Right ventricle myocardium superior (tissue), 1 donor: Measurements from ENCODE around the gene FBXL17. TPM values are rescaled to one million over a fixed set of nuclear protein-coding genes. Genes with fewer than 3 reads are reported as not detected.
A peak's percentile ranks its signal among the peaks of the same experiment; 100 is the strongest.

Experiments used
- ATAC-seq: fragments of 200-7000 bp; cut with Tn5 transposase; one replicate; pipeline ENCODE4 v1.9.1; 2020; ENCODE audit warnings: mild to moderate bottlenecking; ENCODE audit not compliant: poor library complexity
- DNase-seq: peaks from one replicate; pipeline ENCODE4 v3.0.0-alpha.2; 2020
- intact Hi-C: fragments of 100-400 bp; cut with DNase I; formaldehyde crosslinking; loops from one replicate; pipeline ENCODE4 v1.11.2; 2022
- total RNA-seq: library from RNA; stranded (reverse); fragmentation: NEBNext Ultra II Directional; extraction: Animal tissue kit (Norgen Biotek cat#: 25700); gene quantifications from one replicate; pipeline ENCODE4 v1.2.1, GENCODE V29; 2021
- donor health status: DM: no; HTN: yes; CAD: no; lungs with severe emphysema.

The FBXL17 gene
- total RNA-seq, 1 donor from 2014 or later = 44.0 TPM

DNA sequence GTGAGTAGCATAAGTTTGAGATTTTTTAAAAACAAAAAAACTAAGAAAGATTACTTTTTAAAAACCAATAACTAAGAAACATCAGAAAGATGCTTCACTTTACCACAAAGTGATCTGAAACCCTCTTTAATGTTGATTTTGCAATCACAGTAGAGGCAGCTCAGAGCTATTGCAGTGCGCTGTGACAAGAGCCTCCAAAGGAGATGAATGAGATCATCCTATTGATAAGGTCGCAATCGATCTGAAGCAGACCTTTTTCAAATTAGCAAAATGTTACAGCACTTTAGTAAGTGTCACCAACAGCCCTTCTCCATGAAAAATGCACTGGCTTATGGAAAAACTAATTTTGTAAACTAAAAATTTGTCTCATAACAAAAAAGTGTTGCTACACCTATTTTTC, 426.6 kb downstream of the FBXL17 start:
- DNase-seq (no peak), ATAC-seq (no peak)
- intact Hi-C loops = no loop called here

DNA sequence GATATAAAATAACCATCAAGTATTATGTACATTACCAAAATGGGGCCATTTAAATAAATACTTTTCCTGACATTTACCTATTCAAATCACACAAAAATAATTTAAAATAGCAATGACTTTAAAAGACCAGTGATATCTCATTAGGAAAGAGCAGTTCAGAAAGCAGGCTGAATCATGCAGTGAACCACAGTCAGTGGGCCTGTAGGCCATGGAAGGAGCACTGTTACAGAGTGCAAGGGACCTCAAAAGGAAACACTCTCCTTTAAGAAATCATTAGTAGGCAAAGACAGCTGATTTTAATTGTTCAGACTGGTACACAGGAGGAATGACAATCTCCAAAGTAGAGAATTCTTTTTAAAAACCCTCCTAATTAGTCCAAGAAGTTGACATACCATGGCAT, 427.6 kb downstream of the FBXL17 start:
- intact Hi-C loops = no loop called here
- DNase-seq (no peak), ATAC-seq (no peak)

DNA sequence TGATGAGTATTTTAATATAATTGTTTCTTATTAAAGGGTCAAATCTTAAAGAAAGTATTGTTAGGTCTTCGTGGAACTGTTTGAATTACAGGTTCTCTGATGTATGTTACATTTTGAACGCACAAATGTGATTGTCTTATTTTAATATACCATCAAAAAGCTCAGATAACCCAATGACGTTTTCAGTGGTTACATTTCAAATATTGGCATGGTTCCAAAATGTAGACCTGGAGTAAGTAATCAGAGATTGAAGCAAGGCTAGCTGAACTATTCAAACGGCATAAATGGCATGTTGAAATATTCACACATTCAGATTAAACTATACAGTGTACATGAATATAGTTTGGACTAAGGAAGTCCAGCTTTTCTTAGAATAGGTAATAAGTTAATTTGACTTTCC, 429.4 kb downstream of the FBXL17 start:
- intact Hi-C loops = no loop called here
- DNase-seq = no peak
- ATAC-seq = no peak

DNA sequence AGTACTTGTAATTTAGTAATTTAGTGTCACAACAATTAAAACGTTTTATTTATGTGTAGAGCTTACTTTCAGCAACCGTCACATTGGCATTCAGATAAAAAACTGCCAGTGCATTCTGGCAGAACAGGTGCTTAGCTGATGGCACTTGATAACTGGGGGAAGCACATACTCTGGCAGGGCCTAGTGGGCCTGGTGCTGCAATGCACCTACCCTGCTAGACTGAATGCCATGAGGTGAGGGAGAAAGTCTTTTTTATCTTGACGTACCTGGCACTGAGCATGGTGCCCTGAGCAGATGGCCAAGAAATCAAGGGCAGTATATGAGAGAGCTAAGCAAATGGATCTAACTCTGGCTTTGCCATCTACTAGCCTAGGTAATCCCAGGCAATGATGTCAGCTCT, 430.6 kb downstream of the FBXL17 start:
- intact Hi-C loops = no loop called here
- peak; percentile 64 for ATAC-seq
- no peak for DNase-seq

DNA sequence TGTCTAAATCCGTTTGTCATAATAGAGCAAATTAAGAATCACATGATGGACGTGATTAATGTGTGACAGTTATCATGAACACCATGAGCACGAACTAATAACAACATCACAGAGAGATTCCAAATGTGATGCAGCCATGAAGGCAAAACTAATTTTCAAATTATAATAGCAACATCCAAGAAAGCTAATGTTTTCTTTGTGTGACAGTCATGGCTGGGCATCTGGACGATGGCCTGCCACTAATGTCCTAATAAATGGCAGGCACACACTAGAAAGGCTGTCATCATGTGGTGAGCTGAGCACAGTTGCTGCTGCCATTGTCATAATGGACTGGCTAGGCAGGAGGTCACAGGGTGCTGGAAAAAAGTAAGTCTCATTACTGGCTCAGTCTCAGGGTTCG, 431.1 kb downstream of the FBXL17 start:
- DNase-seq (no peak), ATAC-seq (no peak)
- intact Hi-C loops = no loop called here

DNA sequence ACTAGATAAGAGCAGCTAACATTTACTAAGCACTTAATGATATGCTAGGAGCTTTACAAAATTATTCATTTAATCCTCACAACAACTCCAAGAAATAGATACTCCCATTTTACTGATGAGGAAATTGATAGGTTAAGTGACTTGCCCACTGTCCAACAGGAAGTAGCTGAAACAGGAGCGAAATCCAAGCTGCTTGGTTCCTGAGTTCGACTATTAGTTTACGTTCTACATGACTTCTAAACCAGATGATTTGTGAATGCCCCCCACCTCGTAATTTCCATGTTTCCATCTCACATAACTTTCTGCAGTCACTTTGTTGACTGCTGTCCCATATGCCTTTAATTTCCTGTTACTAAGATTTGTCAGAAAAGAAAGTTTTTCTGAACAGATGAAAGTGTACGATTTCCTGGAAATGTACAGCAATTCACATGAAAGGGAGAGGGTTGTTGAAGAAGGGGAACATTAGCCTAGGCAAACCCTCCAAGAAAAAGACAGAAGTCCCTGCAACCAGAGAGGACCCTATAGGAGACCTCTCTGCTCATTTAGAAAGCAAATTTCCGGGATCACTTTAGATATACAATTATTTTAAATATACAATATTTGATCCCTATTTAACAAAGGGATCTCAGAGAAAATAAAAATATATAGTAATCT, 432.1 kb downstream of the FBXL17 start:
- intact Hi-C loops = no loop called here
- ATAC-seq (no peak), DNase-seq (no peak)

DNA sequence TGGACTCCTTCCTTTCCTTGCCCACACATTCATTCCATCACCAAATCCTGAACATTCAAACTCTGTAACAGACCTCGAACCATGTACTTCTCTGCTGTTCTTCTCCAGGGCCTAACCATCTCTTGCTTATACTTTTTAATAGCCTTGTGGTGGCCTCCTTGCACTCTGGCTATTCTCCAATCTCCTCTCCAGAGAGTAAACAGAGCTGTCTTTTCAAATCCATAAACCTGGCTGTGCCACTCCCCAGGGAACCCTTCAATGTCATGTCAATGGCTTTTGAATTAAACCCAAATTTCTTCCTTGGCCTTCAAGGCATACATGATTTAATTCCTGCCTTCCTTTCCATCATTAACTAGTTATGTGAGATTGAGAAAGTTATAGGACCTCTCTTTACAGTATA, 433.5 kb downstream of the FBXL17 start:
- intact Hi-C loops = no loop called here
- no peak for DNase-seq
- no peak for ATAC-seq

DNA sequence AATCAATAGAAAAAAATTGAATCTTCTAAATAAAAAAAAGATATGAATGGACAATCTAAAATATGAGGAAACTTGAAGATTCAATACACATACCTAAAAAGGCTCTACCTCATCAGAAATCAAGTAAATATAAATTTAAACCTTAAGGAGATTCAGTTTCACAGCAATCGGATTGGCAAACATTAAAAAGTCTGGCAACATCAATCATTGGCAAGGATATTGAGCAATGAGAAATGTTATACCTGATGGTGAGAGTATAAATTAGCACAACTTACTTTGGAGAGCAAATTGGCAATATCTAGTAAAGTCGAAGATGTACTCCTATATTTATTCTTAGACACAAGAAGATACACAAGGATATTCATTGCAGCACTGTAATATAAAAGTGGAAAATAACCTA, 436.8 kb downstream of the FBXL17 start:
- DNase-seq (no peak), ATAC-seq (no peak)
- intact Hi-C loops = no loop called here

DNA sequence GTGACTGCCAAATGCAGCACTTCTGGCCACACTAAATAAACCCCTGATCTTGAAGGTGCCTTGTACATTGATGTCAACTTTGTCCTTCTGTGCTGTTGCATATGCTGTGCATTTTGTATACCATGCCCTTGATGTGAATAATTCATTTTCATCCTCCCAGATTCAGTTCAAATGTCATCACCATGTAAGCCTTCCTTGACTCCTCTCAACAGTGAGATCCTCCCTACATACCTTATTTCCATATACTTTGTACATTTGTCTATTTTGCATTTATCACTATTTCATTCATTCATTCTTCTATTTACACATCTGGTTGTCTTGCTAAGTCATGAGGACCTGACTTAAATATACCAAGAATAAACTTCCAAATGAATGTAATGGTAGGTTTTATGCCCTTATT, 438.0 kb downstream of the FBXL17 start:
- ATAC-seq = no peak
- intact Hi-C loops = no loop called here
- no peak for DNase-seq

DNA sequence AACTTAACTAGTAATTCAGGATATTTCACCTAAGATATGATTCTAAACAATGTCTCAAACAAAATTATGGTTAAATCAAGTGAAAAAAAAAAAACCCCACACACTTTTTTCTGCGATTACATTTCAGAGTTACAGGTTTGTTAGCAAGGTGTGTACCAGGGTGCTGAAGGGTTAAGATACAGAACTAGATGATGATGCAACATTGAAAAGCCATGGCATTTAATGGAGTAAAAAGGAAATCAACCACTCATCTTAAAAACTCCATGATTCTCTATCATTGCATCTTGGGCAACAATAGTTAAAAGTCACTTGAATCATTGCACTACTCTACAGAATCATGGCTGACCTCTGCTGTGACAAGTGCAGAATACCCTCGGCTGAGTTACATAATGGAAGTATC, 440.9 kb downstream of the FBXL17 start:
- ATAC-seq = no peak
- DNase-seq = no peak
- intact Hi-C loops = no loop called here

DNA sequence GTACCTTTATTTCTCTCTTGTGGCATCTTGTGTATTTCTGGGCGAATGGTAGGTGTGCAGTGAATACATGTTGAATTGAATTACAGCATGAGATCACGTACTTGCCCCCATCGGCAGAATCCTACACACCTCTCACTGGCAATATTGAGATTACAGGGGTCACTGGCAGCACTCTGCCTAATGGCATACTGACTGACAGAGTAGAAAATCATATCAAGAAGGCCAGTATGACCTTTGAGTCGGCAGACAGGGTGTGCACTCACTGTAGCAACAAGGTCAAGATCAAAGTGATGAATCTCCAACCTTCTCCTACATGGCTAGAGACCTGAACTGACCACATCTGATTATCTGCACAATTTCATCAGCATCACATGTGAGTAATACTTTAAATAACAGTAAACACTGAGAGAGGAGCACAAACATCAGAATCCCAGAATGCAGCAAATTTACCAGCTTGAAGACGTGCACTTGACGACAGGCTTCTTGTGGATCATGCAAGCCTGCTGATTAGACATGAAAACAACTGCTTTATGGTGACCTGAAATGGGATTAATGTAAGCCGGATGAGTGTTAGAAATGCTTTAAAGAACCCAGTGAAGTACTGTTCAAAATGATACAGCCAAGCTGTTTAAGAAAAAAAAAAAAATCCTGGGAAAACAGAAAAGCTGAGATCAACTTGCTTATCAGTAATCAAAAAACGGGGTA, 444.1 kb downstream of the FBXL17 start:
- intact Hi-C loops = no loop called here
- DNase-seq = no peak
- peak; percentile 66 for ATAC-seq

DNA sequence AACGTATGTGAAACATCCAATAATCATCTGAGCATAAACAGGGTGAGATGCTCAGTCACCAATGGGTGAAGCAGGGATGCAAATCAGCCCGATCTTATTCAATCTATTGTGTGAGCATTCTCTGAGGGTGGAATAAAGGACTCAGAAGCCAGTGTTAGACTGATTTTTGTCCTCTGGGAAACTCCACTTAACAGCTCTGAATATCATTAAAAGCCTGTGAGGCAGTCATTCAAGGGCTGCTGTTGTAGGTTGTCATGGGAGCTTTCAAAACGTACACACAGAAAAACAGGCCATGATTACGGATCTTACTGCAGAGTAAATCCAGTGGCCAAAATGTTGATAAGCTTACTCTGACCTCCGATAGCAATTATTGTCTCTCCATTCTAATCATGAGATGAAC, 444.7 kb downstream of the FBXL17 start:
- DNase-seq (no peak), ATAC-seq (peak; percentile 90)
- intact Hi-C loops = no loop called here

DNA sequence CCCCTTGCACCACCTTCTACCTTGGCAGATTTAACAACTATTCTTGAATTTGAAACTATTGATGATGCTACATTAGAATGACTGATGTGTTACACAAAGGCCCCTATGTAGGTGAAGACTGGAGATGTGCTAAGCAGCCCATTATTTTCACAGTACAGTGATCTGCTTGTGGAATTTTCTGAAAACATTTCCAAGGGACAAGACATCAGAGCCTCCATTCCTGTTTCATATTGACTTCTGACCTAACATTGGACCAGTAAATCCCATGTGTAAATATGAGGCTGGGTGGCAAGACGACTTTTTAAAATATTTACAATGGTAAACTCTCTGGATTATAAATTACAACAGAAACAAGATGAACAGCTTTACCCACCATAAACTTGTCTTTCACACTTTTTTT, 445.4 kb downstream of the FBXL17 start:
- ATAC-seq (no peak), DNase-seq (no peak)
- intact Hi-C loops = no loop called here

DNA sequence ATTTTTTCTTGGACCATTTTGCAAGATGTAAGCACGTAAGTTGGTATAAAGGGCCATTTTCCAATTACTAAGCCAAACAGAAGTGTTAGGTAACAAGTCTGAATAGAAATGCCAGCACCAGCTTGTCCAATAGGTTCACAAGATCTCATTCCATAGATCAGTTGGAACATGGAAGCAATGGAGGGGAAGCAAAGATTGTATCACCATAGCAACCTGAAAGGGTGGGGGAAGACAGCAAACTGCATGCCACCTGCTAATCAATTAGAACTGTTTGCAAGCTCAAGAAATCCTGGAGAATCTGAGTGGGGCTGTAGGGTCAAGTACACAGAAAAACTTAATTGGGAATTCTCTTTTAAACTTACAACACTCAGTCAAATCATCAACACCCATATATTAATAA, 446.3 kb downstream of the FBXL17 start:
- intact Hi-C loops = no loop called here
- ATAC-seq (no peak), DNase-seq (no peak)

DNA sequence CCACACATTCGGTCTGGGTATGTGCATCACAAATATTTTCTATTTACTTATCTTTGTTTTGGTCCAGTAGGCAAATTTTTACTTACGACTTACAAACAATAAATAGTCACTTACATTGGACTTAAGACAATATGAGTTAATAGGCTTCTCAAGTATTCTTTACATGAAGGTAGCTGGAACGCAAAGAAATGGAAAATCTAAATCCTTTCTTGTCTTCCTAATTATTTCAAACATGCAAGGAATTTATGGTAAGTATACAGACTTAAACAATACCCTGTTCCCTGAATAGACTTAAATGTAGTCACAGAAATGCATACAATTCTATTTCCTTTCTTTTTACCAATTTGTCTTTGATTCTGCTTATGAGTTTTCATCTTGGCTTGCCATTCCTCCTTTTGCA, 448.6 kb downstream of the FBXL17 start:
- no peak for DNase-seq
- intact Hi-C loops = no loop called here
- ATAC-seq = no peak

DNA sequence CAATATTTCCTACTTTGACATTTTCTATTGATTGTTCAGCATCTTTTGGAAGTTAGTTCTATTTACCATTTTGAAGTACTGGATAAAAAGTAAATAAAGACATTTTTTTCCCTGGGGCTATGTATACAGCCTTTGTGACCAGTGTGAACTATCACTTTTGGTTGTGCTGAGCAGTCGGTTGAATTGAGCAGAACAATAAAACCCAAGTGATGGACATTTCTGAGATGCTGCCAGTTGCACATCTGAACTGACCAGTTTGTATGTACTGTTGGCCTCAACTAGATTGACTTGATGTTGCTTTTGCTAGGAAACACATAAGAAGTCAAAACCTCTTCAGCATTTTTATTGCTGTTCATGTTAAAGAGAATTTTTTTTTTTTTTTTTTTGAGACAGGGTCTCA, 451.0 kb downstream of the FBXL17 start:
- ATAC-seq (no peak), DNase-seq (no peak)
- intact Hi-C loops = no loop called here

DNA sequence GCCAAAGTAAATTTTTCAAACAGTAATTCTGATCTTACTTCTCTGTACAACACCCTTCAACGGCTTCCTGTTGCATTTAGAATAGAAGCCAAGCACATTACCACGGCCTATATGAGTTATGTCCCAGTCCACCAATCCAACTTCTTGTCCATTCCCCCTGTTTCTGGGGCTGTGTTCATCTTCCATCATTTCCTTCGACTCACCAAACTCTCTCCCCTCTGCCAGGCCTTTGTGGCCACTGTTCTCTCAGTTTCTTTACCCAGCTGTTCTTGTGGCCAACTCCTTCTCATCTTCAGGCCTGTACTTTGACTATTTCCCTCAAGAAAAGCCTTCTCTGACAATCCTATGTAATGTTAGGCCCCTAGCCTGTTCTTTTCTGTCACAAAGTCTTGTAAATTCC, 451.8 kb downstream of the FBXL17 start:
- ATAC-seq = no peak
- DNase-seq = no peak
- intact Hi-C loops = no loop called here

DNA sequence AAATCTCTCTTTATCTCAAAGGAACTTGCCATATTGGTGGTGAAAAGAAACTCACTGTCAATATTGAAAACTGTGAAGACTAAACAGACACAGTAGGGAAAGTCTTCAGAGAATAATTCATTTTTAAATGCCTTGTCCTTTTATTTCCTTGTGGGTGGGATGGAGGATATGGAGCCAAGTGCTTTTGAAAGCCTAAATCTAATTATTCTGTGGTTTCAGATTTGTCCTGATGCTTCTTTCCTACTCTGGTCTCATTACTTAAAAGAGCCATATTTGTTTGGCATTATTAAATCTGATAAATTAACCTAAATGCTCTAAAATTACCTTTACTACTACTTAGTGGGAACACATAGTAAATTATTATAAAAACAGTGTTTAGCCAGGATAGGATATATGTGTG, 452.8 kb downstream of the FBXL17 start:
- intact Hi-C loops = no loop called here
- ATAC-seq = no peak

DNA sequence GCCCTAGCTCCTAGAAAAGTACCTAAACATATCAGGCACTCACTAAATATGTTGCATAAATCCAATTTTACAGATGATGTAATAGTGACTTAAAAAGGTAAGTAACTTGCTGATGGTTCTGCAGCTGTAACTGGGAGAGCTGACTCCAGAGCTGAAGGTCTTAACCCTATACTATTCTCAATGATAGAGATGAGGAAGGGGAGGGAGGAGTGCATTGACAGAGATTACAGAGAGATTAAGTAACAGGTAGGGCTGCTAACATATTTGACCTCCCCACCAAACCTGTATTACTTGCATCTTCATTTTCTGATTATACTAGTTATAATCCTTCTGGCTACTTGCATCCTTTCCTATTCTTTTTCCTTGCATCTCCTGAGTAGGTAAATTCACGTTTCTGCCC, 455.8 kb downstream of the FBXL17 start:
- ATAC-seq (no peak), DNase-seq (no peak)
- intact Hi-C loops = no loop called here

More for the DNA sequence above, 452.8 kb downstream of the FBXL17 start:
- no peak for DNase-seq

DNA sequence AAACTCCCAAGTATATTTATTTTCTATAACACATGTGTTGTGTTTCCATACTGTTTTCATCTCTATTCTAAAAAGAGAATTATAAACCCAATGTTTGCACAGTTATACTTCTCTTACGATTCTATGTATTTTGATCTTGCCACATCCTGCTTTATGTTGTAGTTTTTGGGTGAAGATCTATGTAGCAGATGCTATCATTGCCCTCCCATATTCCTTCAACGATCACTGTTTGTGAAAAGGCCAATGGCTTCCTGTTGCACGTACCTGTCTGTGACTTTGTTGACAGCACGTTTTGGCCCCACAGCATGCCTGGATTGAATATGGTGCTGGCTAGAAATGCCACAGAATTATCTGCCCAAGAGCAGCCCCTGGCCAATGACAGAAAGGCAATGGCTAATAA, 456.7 kb downstream of the FBXL17 start:
- intact Hi-C loops = no loop called here
- DNase-seq = no peak
- no peak for ATAC-seq

DNA sequence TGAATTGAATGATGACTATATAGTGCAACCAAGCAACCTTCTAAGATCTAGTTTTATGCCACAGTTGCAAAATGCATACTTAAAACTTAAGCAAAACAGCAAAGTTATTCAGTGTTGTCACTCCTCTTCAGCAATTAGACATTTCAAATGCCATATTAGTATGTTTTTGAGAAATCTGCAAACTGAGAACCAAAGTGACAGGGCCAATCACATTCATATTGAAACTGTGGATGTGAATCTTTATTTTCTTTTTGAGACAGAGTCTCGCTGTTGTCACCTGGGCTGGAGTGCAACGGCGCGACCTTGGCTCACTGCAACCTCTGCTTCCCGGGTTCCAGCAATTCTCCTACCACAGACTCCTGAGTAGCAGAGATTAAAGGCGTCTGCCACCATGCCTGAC, 461.9 kb downstream of the FBXL17 start:
- intact Hi-C loops = no loop called here
- DNase-seq (no peak), ATAC-seq (no peak)
